Karpas-422 (cell line): ENCODE results near the gene CHRDL2. TPM values are rescaled to one million over a fixed set of nuclear protein-coding genes. Genes with fewer than 3 reads are reported as not detected.

Experiments used
- DNase-seq: peaks from one replicate; pipeline ENCODE4 v3.0.0-alpha.2; 2015
- H2AFZ ChIP-seq: fragments of 200-600 bp; sonication (generic); 2 replicates; pipeline ENCODE4 v1.6.1; 2014; ENCODE audit warnings: antibody characterized with exemption, low read length, mixed read lengths
- H3K27ac ChIP-seq: fragments of 200-600 bp; sonication (generic); 2 replicates; pipeline ENCODE4 v1.5.1; 2014; ENCODE audit warnings: mild to moderate bottlenecking, low read length, moderate library complexity
- H3K27me3 ChIP-seq: fragments of 200-600 bp; sonication (generic); 2 replicates; pipeline ENCODE4 v1.6.1; 2014; ENCODE audit warnings: low read length, mixed read lengths
- H3K36me3 ChIP-seq: fragments of 200-600 bp; sonication (generic); 2 replicates; pipeline ENCODE4 v1.6.1; 2014; ENCODE audit warnings: low read length, mixed read lengths; ENCODE audit not compliant: insufficient read depth
- H3K4me1 ChIP-seq: fragments of 200-600 bp; sonication (generic); 2 replicates; pipeline ENCODE4 v1.6.1; 2014; ENCODE audit warnings: mild to moderate bottlenecking, low read length, mixed read lengths
- H3K4me2 ChIP-seq: fragments of 200-600 bp; sonication (generic); 2 replicates; pipeline ENCODE4 v1.6.1; 2014; ENCODE audit warnings: low read length, low read depth, mild to moderate bottlenecking; ENCODE audit not compliant: poor library complexity, severe bottlenecking
- H3K4me3 ChIP-seq: fragments of 200-600 bp; sonication (generic); 2 replicates; pipeline ENCODE4 v1.5.1; 2014; ENCODE audit warnings: mild to moderate bottlenecking, antibody characterized with exemption, low read length, mixed read lengths
- H3K79me2 ChIP-seq: fragments of 200-600 bp; sonication (generic); 2 replicates; pipeline ENCODE4 v1.6.1; 2014; ENCODE audit warnings: mild to moderate bottlenecking, low read length, mixed read lengths
- H3K9ac ChIP-seq: fragments of 200-600 bp; sonication (generic); 2 replicates; pipeline ENCODE4 v1.6.0; 2014; ENCODE audit warnings: low read length
- H3K9me2 ChIP-seq: fragments of 200-600 bp; sonication (generic), shearing (Covaris generic); replicated peaks from 2 replicates; pipeline ENCODE4 v1.6.0; 2014; ENCODE audit warnings: mild to moderate bottlenecking, low read length, moderate library complexity; ENCODE audit not compliant: insufficient read depth
- H3K9me3 ChIP-seq: fragments of 300-700, 200-600 bp; sonication (generic); 2 replicates; pipeline ENCODE4 v1.6.1; 2014; ENCODE audit warnings: low read length, mixed read lengths
- H4K20me1 ChIP-seq: fragments of 200-600 bp; sonication (generic); 2 replicates; pipeline ENCODE4 v1.6.1; 2014; ENCODE audit warnings: mild to moderate bottlenecking, antibody characterized with exemption, low read length, low read depth; ENCODE audit not compliant: insufficient read depth
- total RNA-seq: library from RNA; depleted of rRNA; stranded (reverse); fragments of >200 nt; shearing (Covaris generic); gene quantifications from 2 replicates; pipeline ENCODE4 v1.2.3, GENCODE V29; 2014; ENCODE audit warnings: low replicate concordance

Gene CHRDL2
- total RNA-seq, 1 experiment from 2014 or later: not detected

DNA sequence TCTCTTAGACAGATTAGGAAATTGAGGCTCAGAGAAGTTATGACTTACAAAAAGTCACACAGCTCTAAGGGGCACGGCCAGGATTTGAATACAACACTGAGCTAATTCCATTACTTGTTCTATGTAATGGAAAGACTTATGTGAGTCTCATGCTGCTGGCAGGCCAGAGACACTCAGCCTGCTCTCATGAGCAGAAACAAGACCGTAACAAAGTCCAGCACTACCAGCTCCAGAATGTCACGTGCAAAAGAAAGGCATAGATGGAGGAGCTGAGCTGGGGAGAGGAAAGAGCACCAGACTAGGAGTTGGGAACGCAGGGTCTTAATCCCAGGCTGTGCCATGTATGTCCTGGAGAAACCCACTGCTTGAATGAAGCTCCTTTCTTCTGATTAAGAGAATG lies 1.8 kb downstream of the CHRDL2 start:
- no peaks in the 10 kb centered on the region for H3K36me3 ChIP-seq
- no peaks in the 10 kb centered on the region for H3K9me2 ChIP-seq
- no peak overlapping the region for H3K4me2 ChIP-seq
- H4K20me1 ChIP-seq: no peaks in the 10 kb centered on the region
- no peaks in the 10 kb centered on the region for H3K9me3 ChIP-seq
- no peaks in the 10 kb centered on the region for H3K27me3 ChIP-seq
- H3K4me1 ChIP-seq: no peaks in the 10 kb centered on the region
- no peak overlapping the region for H3K4me3 ChIP-seq
- H3K9ac ChIP-seq: no peak overlapping the region
- DNase-seq: no peak
- no peak overlapping the region for H3K27ac ChIP-seq
- no peak overlapping the region for H2AFZ ChIP-seq
- no peaks in the 10 kb centered on the region for H3K79me2 ChIP-seq

DNA sequence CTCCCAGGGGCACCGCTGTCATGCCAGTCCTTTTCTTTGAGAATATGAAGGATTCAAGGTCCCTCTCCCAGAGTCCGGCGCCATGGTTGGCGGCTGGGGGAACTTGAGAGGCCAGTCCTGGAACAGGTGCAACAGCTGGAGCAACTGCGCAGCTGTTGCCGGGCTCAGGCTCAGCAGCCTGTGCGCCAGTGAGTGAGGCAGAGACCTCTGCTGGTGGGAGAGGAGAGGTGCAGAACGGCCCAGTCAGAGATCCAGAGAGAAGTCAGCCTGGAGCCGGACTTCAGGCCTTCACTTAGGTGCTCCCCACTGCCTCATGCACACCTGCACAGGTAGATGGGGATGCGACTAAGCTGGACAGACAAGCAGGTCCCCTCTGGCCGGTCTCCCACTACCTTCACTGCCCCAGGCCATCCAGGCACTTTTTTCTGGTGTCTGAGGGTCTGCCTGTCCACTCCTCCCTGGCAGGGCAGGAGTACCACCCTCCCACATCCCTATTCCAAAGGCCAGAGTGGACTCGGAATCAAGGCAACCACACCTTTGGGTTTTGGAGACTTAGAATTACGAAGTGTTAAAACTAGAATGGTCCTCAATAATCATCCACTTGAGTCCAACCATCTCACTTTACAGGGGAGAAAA lies 4.6 kb downstream of the CHRDL2 start:
- no peak overlapping the region for H3K4me2 ChIP-seq
- no peak overlapping the region for H3K9ac ChIP-seq
- DNase-seq: peak; percentile 84

DNA sequence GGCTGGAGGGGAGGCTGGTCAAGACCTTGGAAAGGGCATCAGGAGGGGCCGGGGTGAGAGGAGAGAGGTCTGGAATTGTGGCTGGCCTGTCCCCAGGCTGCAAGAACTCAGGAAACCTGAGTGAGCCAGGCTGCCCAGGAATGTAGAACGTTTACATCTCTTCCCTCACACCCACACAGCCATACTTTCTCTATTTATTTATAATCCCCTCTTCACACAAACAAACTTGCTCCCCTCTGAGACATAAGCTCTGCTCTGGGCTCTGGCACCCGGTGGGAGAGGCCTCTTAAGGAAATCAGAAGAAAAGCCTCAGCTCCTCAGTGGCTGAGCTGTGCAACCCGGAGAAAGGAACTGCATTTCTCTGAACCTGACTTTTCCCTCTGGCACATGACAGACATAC lies 5.5 kb downstream of the CHRDL2 start:
- no peaks in the 10 kb centered on the region for H3K36me3 ChIP-seq
- no peaks in the 10 kb centered on the region for H3K79me2 ChIP-seq
- H3K27ac ChIP-seq: no peak overlapping the region
- no peak for DNase-seq
- H3K9me2 ChIP-seq: no peaks in the 10 kb centered on the region
- H3K9me3 ChIP-seq: no peaks in the 10 kb centered on the region
- H3K4me3 ChIP-seq: no peak overlapping the region
- H4K20me1 ChIP-seq: no peaks in the 10 kb centered on the region
- H3K4me2 ChIP-seq: no peak overlapping the region
- H3K27me3 ChIP-seq: no peaks in the 10 kb centered on the region
- no peaks in the 10 kb centered on the region for H3K4me1 ChIP-seq
- H2AFZ ChIP-seq: no peak overlapping the region
- no peak overlapping the region for H3K9ac ChIP-seq

More for the DNA sequence above, 4.6 kb downstream of the CHRDL2 start:
- Histone ChIP-seq H4K20me1 (no peaks in the 10 kb centered on the region), H3K36me3 (no peaks in the 10 kb centered on the region), H3K9me3 (no peaks in the 10 kb centered on the region), H3K79me2 (no peaks in the 10 kb centered on the region), H3K4me1 (no peaks in the 10 kb centered on the region), H2AFZ (no peak overlapping the region), H3K27me3 (no peaks in the 10 kb centered on the region), H3K4me3 (no peak overlapping the region), H3K9me2 (no peaks in the 10 kb centered on the region), H3K27ac (no peak overlapping the region)

DNA sequence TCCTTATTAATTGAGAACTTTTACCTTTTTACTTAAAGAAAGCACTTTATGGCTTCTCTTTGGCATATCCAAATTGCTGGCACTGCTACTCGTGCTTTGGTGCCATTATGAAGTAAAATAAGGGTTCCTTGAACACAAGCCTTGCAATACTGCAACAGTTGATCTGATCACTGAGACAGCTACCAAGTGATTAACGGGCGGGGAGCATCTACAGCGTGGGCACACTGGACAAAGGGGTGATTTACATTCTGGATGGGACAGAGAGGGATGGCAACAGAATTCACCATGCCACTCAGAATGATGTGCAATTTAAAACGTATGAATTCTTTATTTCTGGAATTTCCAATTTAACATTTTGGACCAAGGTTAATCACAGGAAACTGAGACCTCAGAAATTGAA lies 7.7 kb downstream of the CHRDL2 start:
- no peak overlapping the region for H3K9ac ChIP-seq
- H2AFZ ChIP-seq: no peak overlapping the region
- DNase-seq: no peak
- no peak overlapping the region for H3K4me2 ChIP-seq
- H3K4me3 ChIP-seq: no peak overlapping the region
- H3K79me2 ChIP-seq: no peaks in the 10 kb centered on the region
- no peaks in the 10 kb centered on the region for H3K9me3 ChIP-seq
- H3K36me3 ChIP-seq: no peaks in the 10 kb centered on the region
- H3K27ac ChIP-seq: no peak overlapping the region
- no peaks in the 10 kb centered on the region for H3K27me3 ChIP-seq
- H4K20me1 ChIP-seq: no peaks in the 10 kb centered on the region
- H3K4me1 ChIP-seq: no peaks in the 10 kb centered on the region
- no peaks in the 10 kb centered on the region for H3K9me2 ChIP-seq

DNA sequence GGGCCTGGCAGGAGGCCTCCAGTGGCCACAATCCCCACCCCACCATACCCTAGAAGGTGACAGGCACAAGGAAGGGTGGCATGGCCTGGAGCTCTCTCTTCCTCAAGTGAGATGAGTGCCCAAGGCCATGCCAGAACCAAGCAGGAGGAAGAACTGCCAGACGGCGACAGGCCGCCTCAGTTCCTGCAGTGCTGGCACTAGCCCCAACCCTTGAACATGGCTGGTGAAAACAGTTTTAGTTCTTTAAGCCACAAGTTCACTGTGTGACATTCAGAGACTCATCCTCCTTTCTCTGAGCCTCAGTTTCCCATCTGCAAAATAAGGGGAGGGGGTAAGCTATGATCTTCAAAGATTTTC lies 9.8 kb downstream of the CHRDL2 start:
- H3K9me3 ChIP-seq: no peaks in the 10 kb centered on the region

DNA sequence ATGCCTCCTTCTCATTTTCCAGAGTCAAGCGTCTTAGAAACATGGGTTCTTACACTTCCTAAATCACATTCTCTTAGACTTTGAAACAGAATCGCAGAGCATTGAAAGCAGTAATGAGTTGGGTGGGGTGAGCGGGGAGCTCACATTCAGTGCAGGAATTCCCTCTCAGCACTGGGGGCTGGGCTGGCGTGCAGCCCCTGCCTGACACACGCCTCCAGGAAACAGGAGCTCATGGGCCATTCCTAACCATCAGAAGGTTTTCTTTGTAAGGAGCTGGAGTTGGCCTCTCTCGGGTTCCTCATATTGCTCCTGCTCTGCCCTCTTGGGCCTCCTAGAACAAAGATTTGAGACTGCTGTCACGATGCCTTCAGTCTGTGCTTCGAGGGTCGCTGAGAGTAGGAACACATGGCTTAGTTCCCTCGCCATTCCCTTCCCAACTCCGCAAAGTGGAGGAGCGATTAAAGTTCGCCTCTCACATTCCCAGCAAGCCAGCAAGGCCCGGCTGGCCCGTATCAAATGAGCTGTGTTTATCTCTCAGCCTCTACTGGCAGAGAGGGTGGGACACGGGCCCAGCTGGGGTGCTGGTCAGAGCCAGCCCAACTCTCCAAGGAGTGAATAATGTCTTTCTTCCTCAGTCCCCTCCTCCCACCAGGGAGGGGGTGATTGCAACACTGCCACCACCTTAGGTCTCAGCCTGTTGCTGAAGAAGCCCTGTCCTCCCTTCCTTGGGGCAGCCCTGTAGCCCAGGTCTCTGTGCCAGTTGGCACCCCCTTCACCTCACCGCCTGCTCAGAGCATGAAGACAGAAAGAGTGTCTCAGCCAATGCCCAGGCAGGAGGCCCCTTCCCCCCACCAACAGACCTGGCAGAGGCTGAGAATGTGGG lies 10.4 kb downstream of the CHRDL2 start:
- Histone ChIP-seq H3K36me3 (no peaks in the 10 kb centered on the region), H3K9me2 (no peaks in the 10 kb centered on the region), H3K27me3 (no peaks in the 10 kb centered on the region), H3K4me2 (no peak overlapping the region), H4K20me1 (no peaks in the 10 kb centered on the region), H3K27ac (no peak overlapping the region), H2AFZ (no peak overlapping the region), H3K4me1 (no peaks in the 10 kb centered on the region), H3K9ac (no peak overlapping the region), H3K4me3 (no peak overlapping the region), H3K79me2 (no peaks in the 10 kb centered on the region), H3K9me3 (no peaks in the 10 kb centered on the region)
- DNase-seq: no peak

More for the DNA sequence above, 9.8 kb downstream of the CHRDL2 start:
- H3K79me2 ChIP-seq: no peaks in the 10 kb centered on the region
- H3K4me3 ChIP-seq: no peak overlapping the region
- H3K27ac ChIP-seq: no peak overlapping the region
- no peak for DNase-seq
- H3K36me3 ChIP-seq: no peaks in the 10 kb centered on the region
- no peaks in the 10 kb centered on the region for H3K27me3 ChIP-seq
- no peak overlapping the region for H3K9ac ChIP-seq
- H2AFZ ChIP-seq: no peak overlapping the region
- no peaks in the 10 kb centered on the region for H3K9me2 ChIP-seq
- H3K4me1 ChIP-seq: no peaks in the 10 kb centered on the region
- H4K20me1 ChIP-seq: no peaks in the 10 kb centered on the region
- no peak overlapping the region for H3K4me2 ChIP-seq

DNA sequence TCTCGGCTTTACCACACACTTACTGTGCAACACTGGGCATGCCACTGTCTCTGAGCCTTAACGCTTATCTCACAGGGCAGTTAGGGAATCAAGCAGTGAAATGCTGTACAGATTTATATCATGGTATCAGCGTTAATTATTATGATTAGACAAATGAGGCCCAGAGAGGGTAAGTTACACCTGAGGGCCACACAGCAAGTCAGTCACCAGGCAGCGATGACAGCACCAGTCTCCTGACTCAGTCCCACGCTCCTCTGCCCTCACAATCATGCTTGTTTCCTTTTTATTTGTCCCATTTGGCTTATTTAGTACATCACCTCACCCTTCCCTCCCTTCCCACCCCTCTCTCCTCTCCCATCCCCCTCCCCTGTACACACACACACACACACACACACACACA lies 12.2 kb downstream of the CHRDL2 start:
- H3K4me3 ChIP-seq: no peak overlapping the region
- H4K20me1 ChIP-seq: no peaks in the 10 kb centered on the region
- H3K4me1 ChIP-seq: no peaks in the 10 kb centered on the region
- H3K9me2 ChIP-seq: no peaks in the 10 kb centered on the region
- no peaks in the 10 kb centered on the region for H3K36me3 ChIP-seq
- H3K9me3 ChIP-seq: no peaks in the 10 kb centered on the region
- no peaks in the 10 kb centered on the region for H3K79me2 ChIP-seq
- H3K27ac ChIP-seq: no peak overlapping the region
- DNase-seq: no peak
- H2AFZ ChIP-seq: no peak overlapping the region
- H3K27me3 ChIP-seq: no peaks in the 10 kb centered on the region
- no peak overlapping the region for H3K9ac ChIP-seq
- H3K4me2 ChIP-seq: no peak overlapping the region

DNA sequence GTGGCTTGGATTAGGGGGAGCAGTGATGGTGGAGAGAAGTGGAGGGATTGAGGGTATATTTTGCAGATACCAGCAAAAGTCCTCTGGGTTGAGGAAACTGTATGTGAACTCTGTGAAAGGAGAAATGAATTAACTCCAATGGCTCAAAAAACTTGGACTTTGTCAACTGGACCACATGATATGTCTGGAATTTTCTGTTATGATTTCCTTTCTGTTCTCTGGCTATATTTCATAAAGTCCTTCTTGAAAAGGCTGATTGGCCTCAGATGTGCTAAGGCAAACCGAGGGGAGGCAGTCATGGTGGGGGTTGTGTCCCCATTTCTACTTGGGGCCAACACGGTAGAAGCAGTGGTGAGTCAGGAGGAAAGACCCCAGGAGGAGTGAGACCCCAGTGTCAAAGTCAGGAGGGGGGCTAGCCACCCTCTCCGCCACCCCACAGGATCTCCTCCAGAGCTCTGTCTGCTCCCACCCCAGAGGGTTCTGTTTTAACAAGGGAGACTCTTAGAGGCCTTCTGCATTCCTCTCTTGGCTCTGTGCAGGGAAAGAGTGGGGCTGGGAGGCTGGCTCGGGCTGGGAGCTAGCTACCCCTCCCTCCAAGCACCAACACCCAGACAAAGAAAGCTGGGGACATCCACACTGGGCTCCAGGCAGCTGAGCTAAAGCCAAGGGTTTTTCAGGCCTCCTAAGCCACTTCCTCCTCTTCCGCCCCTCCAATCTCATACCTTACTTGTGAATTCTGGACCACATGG lies 13.8 kb downstream of the CHRDL2 start:
- H3K79me2 ChIP-seq: no peaks in the 10 kb centered on the region
- H4K20me1 ChIP-seq: no peaks in the 10 kb centered on the region
- no peak overlapping the region for H2AFZ ChIP-seq
- H3K36me3 ChIP-seq: no peaks in the 10 kb centered on the region
- no peaks in the 10 kb centered on the region for H3K9me3 ChIP-seq
- H3K4me2 ChIP-seq: no peak overlapping the region
- no peaks in the 10 kb centered on the region for H3K9me2 ChIP-seq
- no peak for DNase-seq
- no peak overlapping the region for H3K27ac ChIP-seq
- no peaks in the 10 kb centered on the region for H3K4me1 ChIP-seq
- H3K9ac ChIP-seq: no peak overlapping the region
- no peak overlapping the region for H3K4me3 ChIP-seq
- H3K27me3 ChIP-seq: no peaks in the 10 kb centered on the region
